Liver (tissue), 9 donors: ENCODE results near the gene KCNT1. TPM values are rescaled to one million over a fixed set of nuclear protein-coding genes. Genes with fewer than 3 reads are reported as not detected.
"Not testable (repeated sequence)": the region's sequence is repeated elsewhere in the genome, so short reads cannot be mapped to it uniquely, and the experiment has no call there.

Experiments used
- DNase-seq: peaks from one replicate; pipeline ENCODE4 v3.0.0-alpha.2; 2017; ENCODE audit warnings: low spot score
- H3K27ac ChIP-seq, 2 donors: one replicate each; pipeline ENCODE4 v1.7.0; 2013; ENCODE audit warnings: inconsistent platforms in 2 of 2, low read length in 2 of 2, control low read depth in 1 of 2, low read depth in 1 of 2, mild to moderate bottlenecking in 1 of 2
- H3K27me3 ChIP-seq, 4 donors: one replicate each; pipeline versions ENCODE4 v1.6.1 to v1.7.0; 2013; ENCODE audit warnings: low read length in 3 of 4, inconsistent platforms in 1 of 4, mild to moderate bottlenecking in 1 of 4, moderate library complexity in 1 of 4; ENCODE audit not compliant: control insufficient read depth in 4 of 4, insufficient read depth in 4 of 4
- H3K36me3 ChIP-seq, 4 donors: one replicate each; pipeline versions ENCODE4 v1.6.1 to v1.7.0; 2013; ENCODE audit warnings: low read length in 3 of 4, mild to moderate bottlenecking in 3 of 4, low read depth in 1 of 4, moderate library complexity in 1 of 4; ENCODE audit not compliant: control insufficient read depth in 4 of 4, insufficient read depth in 3 of 4
- H3K4me1 ChIP-seq, 4 donors: one replicate each; pipeline versions ENCODE4 v1.6.1 to v1.7.0; 2013; ENCODE audit warnings: low read length in 3 of 4, mild to moderate bottlenecking in 3 of 4, moderate library complexity in 1 of 4; ENCODE audit not compliant: control insufficient read depth in 4 of 4, insufficient read depth in 4 of 4
- H3K4me3 ChIP-seq, 3 donors: one replicate each; pipeline versions ENCODE4 v1.6.1 to v1.7.0; 2013; ENCODE audit warnings: low read length in 3 of 3, control low read depth in 1 of 3, low read depth in 1 of 3, mild to moderate bottlenecking in 1 of 3
- H3K9ac ChIP-seq, 2 donors: one replicate each; pipeline ENCODE4 v1.7.0; 2013; ENCODE audit warnings: low read length in 2 of 2, mild to moderate bottlenecking in 2 of 2, moderate library complexity in 2 of 2, control low read depth in 1 of 2, low read depth in 1 of 2
- H3K9me3 ChIP-seq, 4 donors: one replicate each; pipeline versions ENCODE4 v1.6.1 to v1.7.0; 2013; ENCODE audit warnings: low read length in 3 of 4; ENCODE audit not compliant: control insufficient read depth in 4 of 4
- ATF3 ChIP-seq: IDR thresholded peaks from 2 replicates; pipeline ENCODE4 v1.6.1; 2016; ENCODE audit warnings: antibody characterized with exemption
- CTCF ChIP-seq: fragments of 150-350 bp; IDR thresholded peaks from 2 replicates; pipeline ENCODE4 v1.5.1; 2017; ENCODE audit warnings: improper control_type of control experiment, low read depth, low read length; ENCODE audit not compliant: missing input control
- EGR1 ChIP-seq, 2 donors: IDR thresholded peaks; 2 replicates each; pipeline ENCODE4 v1.6.1; 2016 to 2018; ENCODE audit warnings: antibody characterized with exemption in 2 of 2, low read depth in 2 of 2
- FOXA1 ChIP-seq: IDR thresholded peaks from 2 replicates; pipeline ENCODE4 v1.6.1; 2016; ENCODE audit warnings: antibody characterized with exemption
- FOXA2 ChIP-seq: IDR thresholded peaks from 2 replicates; pipeline ENCODE4 v1.6.1; 2016; ENCODE audit warnings: antibody characterized with exemption
- HNF4A ChIP-seq, 2 donors: conservative IDR thresholded peaks; 2 replicates each; pipeline ENCODE4 v1.6.1; 2016; ENCODE audit warnings: antibody characterized with exemption in 2 of 2, mild to moderate bottlenecking in 2 of 2
- HNF4G ChIP-seq: IDR thresholded peaks from 2 replicates; pipeline ENCODE4 v1.6.1; 2016; ENCODE audit warnings: antibody characterized with exemption
- MAX ChIP-seq: IDR thresholded peaks from 2 replicates; pipeline ENCODE4 v1.6.1; 2016; ENCODE audit warnings: antibody characterized with exemption
- NR2F2 ChIP-seq: IDR thresholded peaks from 2 replicates; pipeline ENCODE4 v1.6.1; 2016; ENCODE audit warnings: antibody characterized with exemption
- RAD21 ChIP-seq, 2 donors: IDR thresholded peaks; 2 replicates each; pipeline ENCODE4 v1.6.1; 2016; ENCODE audit warnings: antibody characterized with exemption in 2 of 2, mild to moderate bottlenecking in 2 of 2
- RXRA ChIP-seq, 2 donors: IDR thresholded peaks; 2 replicates each; pipeline ENCODE4 v1.6.1; 2017 to 2018; ENCODE audit warnings: antibody characterized with exemption in 2 of 2, mild to moderate bottlenecking in 1 of 2
- SP1 ChIP-seq: IDR thresholded peaks from 2 replicates; pipeline ENCODE4 v1.6.1; 2018; ENCODE audit warnings: antibody characterized with exemption, mild to moderate bottlenecking
- TAF1 ChIP-seq: conservative IDR thresholded peaks from 2 replicates; pipeline ENCODE4 v1.6.1; 2016; ENCODE audit warnings: antibody characterized with exemption, mild to moderate bottlenecking
- YY1 ChIP-seq: IDR thresholded peaks from 2 replicates; pipeline ENCODE4 v1.6.1; 2016; ENCODE audit warnings: antibody characterized with exemption, mild to moderate bottlenecking
- ZBTB33 ChIP-seq: IDR thresholded peaks from 2 replicates; pipeline ENCODE4 v1.6.1; 2016; ENCODE audit warnings: antibody characterized with exemption
- WGBS: extraction: QIAGEN DNeasy Blood & Tissue Kit; methylation state at CpG from one replicate; pipeline ENCODE4 v1.1.7; 2013; 5-methylcytosine and 5-hydroxymethylcytosine counted together
- polyA plus RNA-seq, 2 donors: library from polyadenylated mRNA; stranded (reverse) in 1 of 2; unstranded in 1 of 2; fragments of 200-250 nt in 1 of 2; fragments of >200 nt in 1 of 2; fragmentation: Nextera tagmentation in 1 of 2; extraction: Ambion mirVana in 1 of 2; gene quantifications; one replicate each; pipeline versions ENCODE4 v1.2.1 to v1.2.3, GENCODE V29; 2013 to 2015
- total RNA-seq, 2 donors: library from RNA; depleted of rRNA; stranded (reverse); fragments of >200 nt; gene quantifications; one replicate each; pipeline ENCODE4 v1.2.3, GENCODE V29; 2014
- donor health status: healthy.
- donor health status: healthy.
- donor health status: healthy.
- donor health status: healthy.
- donor health status: healthy.

Gene KCNT1
- total and polyA plus RNA-seq, 4 donors: 0.08 TPM; not detected in 2

GRCh38 chr9:135670721-135671590 is 31.0 kb upstream of the KCNT1 start:
- no peaks in the 10 kb centered on the region for H3K9me3 ChIP-seq
- H3K36me3 ChIP-seq: no peaks in the 10 kb centered on the region
- WGBS: 85% methylated on average over 41 of the region's 41 CpGs
- TF ChIP-seq YY1: no peak
- TF ChIP-seq EGR1 (IDR thresholded peaks at IDR 0.05; ENCODE audit: low read depth in 2 of 2): no peak
- no peak for TF ChIP-seq CTCF
- no peak for TF ChIP-seq MAX
- no peak overlapping the region for H3K4me3 ChIP-seq
- H3K9ac ChIP-seq: no peak overlapping the region
- H3K27ac ChIP-seq: no peak overlapping the region
- no peak for DNase-seq
- peaks cover 0 to 2% (median 0%) of the 10 kb centered on the region in 4 donors for H3K27me3 ChIP-seq
- no peaks in the 10 kb centered on the region for H3K4me1 ChIP-seq

- Histone ChIP-seq H3K4me1 (no peaks in the 10 kb centered on the region), H3K27ac (no peak overlapping the region), H3K27me3 (peaks cover 0 to 2% (median 0%) of the 10 kb centered on the region in 4 donors), H3K4me3 (no peak overlapping the region), H3K36me3 (no peaks in the 10 kb centered on the region), H3K9ac (no peak overlapping the region), H3K9me3 (no peaks in the 10 kb centered on the region)
- WGBS: 52% methylated on average over 17 of the region's 17 CpGs
- no peak for TF ChIP-seq YY1
- no peak for TF ChIP-seq FOXA2
- TF ChIP-seq ATF3: no peak
- no peak for TF ChIP-seq SP1
- TF ChIP-seq HNF4A (conservative IDR thresholded peaks at IDR 0.05): no peak
- TF ChIP-seq FOXA1: no peak
- TF ChIP-seq RXRA (IDR thresholded peaks at IDR 0.05): no peak
- no peak for TF ChIP-seq ZBTB33
- no peak for TF ChIP-seq RAD21 (IDR thresholded peaks at IDR 0.05)
- TF ChIP-seq CTCF: no peak
- no peak for TF ChIP-seq HNF4G
- no peak for TF ChIP-seq MAX
- TF ChIP-seq NR2F2: no peak
- no peak for TF ChIP-seq TAF1
- DNase-seq: no peak
Observed at GRCh38 chr9:135671591-135672041, 30.4 kb upstream of the KCNT1 start.

- not testable (repeated sequence) for H3K4me3 ChIP-seq, DNase-seq, H3K9ac ChIP-seq, H3K27ac ChIP-seq, H3K36me3 ChIP-seq, H3K9me3 ChIP-seq, H3K27me3 ChIP-seq, H3K4me1 ChIP-seq
- 85% methylated on average over 7 of the region's 7 CpGs for WGBS
Observed at GRCh38 chr9:135672786-135673185, 29.2 kb upstream of the KCNT1 start.
